ENCODE measurements around the gene MAFF.

GRCh38 chr22:38169116-38169515 is 32.7 kb upstream of the MAFF start:
- TF ChIP-seq CTCF (IDR thresholded peaks at IDR 0.05; ENCODE audit: low read length): no peak
- TF ChIP-seq EZH2 (IDR thresholded peaks at IDR 0.05; ENCODE audit: borderline replicate concordance, low read length): no peak
